ENCODE measurements around the gene NCR2.

GRCh38 chr6:41342241-41342640 is 6.8 kb downstream of the NCR2 start:
- TF ChIP-seq POLR2A (IDR thresholded peaks at IDR 0.05) (no peak), CTCF (IDR thresholded peaks at IDR 0.05 in 4 of 5, conservative IDR thresholded peaks at IDR 0.05 in 1 of 5) (no peak)
